K562 (cell line): ENCODE data around the gene LUZP1. TPM values are rescaled to one million over a fixed set of nuclear protein-coding genes. Genes with fewer than 3 reads are reported as not detected.

Source experiments
- ATAC-seq: fragments of 200-7000 bp; cut with Tn5 transposase; 3 replicates; pipeline ENCODE4 v1.9.1; 2020; ENCODE audit warnings: moderate library complexity
- BruUV-seq: library from RNA; stranded (reverse); fragments of 400-500 nt; replicated peaks from 2 replicates; lab custom pipeline; 2021; lab: Mats Ljungman, UMichigan
- CTCF ChIA-PET: fragments of 300-600 bp; formaldehyde crosslinking; extraction: SDS; loops from one replicate; lab custom pipeline; 2021; ENCODE audit warnings: low intra/inter-chr PET ratio; lab: Yijun Ruan, JAX
- POLR2A ChIA-PET: fragments of 300-600, 350-650 bp; sonication (Branson Sonifier 250); formaldehyde crosslinking; extraction: SDS; loops from one replicate; lab custom pipeline; 2021; ENCODE audit warnings: antibody characterized with exemption, inconsistent platforms; lab: Yijun Ruan, JAX
- DNase-seq, 4 experiments: peaks; one replicate each; pipeline versions ENCODE4 v3.0.0 to v3.0.0-alpha.2; 2011 to 2018; ENCODE audit warnings: low spot score in 3 of 4, mixed read lengths in 3 of 4; ENCODE audit errors: extremely low read depth in 1 of 4
- FAIRE-seq: peaks from 2 replicates; lab custom pipeline; 2011; peaks lifted over from hg19 to GRCh38; lab: Jason Lieb, UNC
- H2AFZ ChIP-seq: 2 replicates; pipeline ENCODE4 v1.6.0; 2011; ENCODE audit warnings: low read depth, low read length, control low read depth, inconsistent platforms
- H3K27ac ChIP-seq: fragments of 200-600 bp; 3 replicates; pipeline ENCODE4 v1.8.0; 2011; ENCODE audit warnings: low read depth, mild to moderate bottlenecking, control low read depth, inconsistent platforms, low read length, moderate library complexity, mixed read lengths; ENCODE audit errors: extremely low read depth
- H3K27me3 ChIP-seq, 2 experiments: fragments of 300-600 bp in 1 of 2; 2 replicates in 1 of 2; 3 replicates in 1 of 2; pipeline versions ENCODE4 v1.6.0 to v1.8.0; 2011; ENCODE audit warnings: inconsistent platforms in 2 of 2, low read length in 2 of 2, mild to moderate bottlenecking in 1 of 2, mixed read lengths in 1 of 2, moderate library complexity in 1 of 2; ENCODE audit not compliant: control insufficient read depth in 2 of 2, insufficient read depth in 2 of 2
- H3K36me3 ChIP-seq: fragments of 300-600 bp; 3 replicates; pipeline ENCODE4 v1.8.0; 2011; ENCODE audit warnings: mild to moderate bottlenecking, low read length, inconsistent platforms; ENCODE audit not compliant: control insufficient read depth, insufficient read depth
- H3K4me1 ChIP-seq, 2 experiments: fragments of 200-600 bp in 1 of 2; replicated peaks in 1 of 2; 2 replicates in 1 of 2; 3 replicates in 1 of 2; pipeline versions ENCODE4 v1.5.1 to v1.8.0; 2011; ENCODE audit warnings: inconsistent platforms in 2 of 2, low read length in 2 of 2, mild to moderate bottlenecking in 1 of 2, mixed read lengths in 1 of 2, moderate library complexity in 1 of 2; ENCODE audit not compliant: control insufficient read depth in 2 of 2, insufficient read depth in 2 of 2
- H3K4me2 ChIP-seq: 2 replicates; pipeline ENCODE4 v1.6.1; 2011; ENCODE audit warnings: low read length, control low read depth, inconsistent platforms, mixed read lengths; ENCODE audit not compliant: insufficient read depth
- H3K4me3 ChIP-seq: fragments of 200-600 bp; sonication (generic), shearing (Covaris generic); 2 replicates; pipeline ENCODE4 v1.5.1; 2016; ENCODE audit warnings: control low read depth, inconsistent platforms
- H3K79me2 ChIP-seq: fragments of 200-600 bp; 3 replicates; pipeline ENCODE4 v1.8.0; 2011; ENCODE audit warnings: low read length, inconsistent platforms; ENCODE audit not compliant: control insufficient read depth, insufficient read depth
- H3K9ac ChIP-seq, 2 experiments: 2 replicates each; pipeline versions ENCODE4 v1.6.0 to v1.6.1; 2011; ENCODE audit warnings: low read depth in 2 of 2, low read length in 2 of 2, control low read depth in 1 of 2, inconsistent platforms in 1 of 2, mild to moderate bottlenecking in 1 of 2, mixed read lengths in 1 of 2; ENCODE audit not compliant: insufficient read depth in 1 of 2
- H3K9me1 ChIP-seq: one replicate; pipeline ENCODE4 v1.6.0; 2011; ENCODE audit warnings: inconsistent platforms, mild to moderate bottlenecking, low read length, moderate library complexity; ENCODE audit not compliant: control insufficient read depth, insufficient read depth
- H3K9me3 ChIP-seq: replicated peaks from 2 replicates; pipeline ENCODE4 v1.5.1; 2011; ENCODE audit warnings: low read depth, low read length, inconsistent platforms; ENCODE audit not compliant: control insufficient read depth, insufficient read depth
- H4K20me1 ChIP-seq: replicated peaks from 2 replicates; pipeline ENCODE4 v1.6.1; 2011; ENCODE audit warnings: low read length, inconsistent platforms, mixed read lengths; ENCODE audit not compliant: control insufficient read depth, insufficient read depth
- SPI1 ChIP-seq: IDR thresholded peaks from 2 replicates; pipeline ENCODE4 v1.6.1; 2011; ENCODE audit warnings: low read depth, low read length, control low read depth, borderline replicate concordance
- WGBS: fragments of 100-300 bp; shearing (Covaris generic); methylation state at CpG from one replicate; pipeline ENCODE4 v1.1.6; 2016; ENCODE audit warnings: low coverage, mixed read lengths; ENCODE audit not compliant: insufficient coverage; ENCODE audit errors: missing lambda C conversion rate; 5-methylcytosine and 5-hydroxymethylcytosine counted together
- in situ Hi-C: fragments of 300-500 bp; cut with MboI; formaldehyde crosslinking; loops from 4 replicates; pipeline ENCODE4 v1.15.0; 2018; ENCODE audit warnings: inconsistent platforms, mixed read lengths
- intact Hi-C: fragments of 100-400 bp; cut with micrococcal nuclease; formaldehyde crosslinking; loops from 2 replicates; pipeline ENCODE4 v1.14.2; 2022
- polyA plus RNA-seq, 8 experiments: library from polyadenylated mRNA; depleted of rRNA in 4 of 8; stranded (reverse) in 5 of 8; unstranded in 3 of 8; fragments of >200 nt; fragmentation: Nextera tagmentation in 2 of 8; fragmentation: Illumina TruSeq in 1 of 8; extraction: Ambion mirVana in 2 of 8; extraction: Trizol in 1 of 8; gene quantifications; 2 replicates each; pipeline versions ENCODE4 v1.2.1 to v1.2.3, GENCODE V29; 2011 to 2014; ENCODE audit warnings: inconsistent platforms in 1 of 8, missing spikeins in 1 of 8
- total RNA-seq, 7 experiments: library from RNA; depleted of rRNA in 6 of 7; stranded (reverse); fragments of >200 nt in 6 of 7; fragmentation: Illumina TruSeq in 2 of 7; extraction: Trizol in 2 of 7; gene quantifications; 2 replicates each; pipeline versions ENCODE4 v1.2.1 to v1.2.3, GENCODE V29; 2011 to 2021; ENCODE audit warnings: low replicate concordance in 1 of 7
- TF ChIP-seq, protein P1 (sequence below): fragments of 250-450 bp; sonication (Bioruptor Pico); IDR thresholded peaks from 2 replicates; pipeline ENCODE4 v1.5.0; 2021
- TF ChIP-seq, protein P2 (sequence below): fragments of 450-650 bp; IDR thresholded peaks from 2 replicates; pipeline ENCODE4 v1.6.1; 2018; ENCODE audit not compliant: partially characterized antibody

LUZP1 gene
- total and polyA plus RNA-seq, 9 of the 15 experiments (the other 6 are each of a cell fraction or from before 2014, with no cell fraction given): 6.5 to 19.1 (median 12.4) TPM

DNA sequence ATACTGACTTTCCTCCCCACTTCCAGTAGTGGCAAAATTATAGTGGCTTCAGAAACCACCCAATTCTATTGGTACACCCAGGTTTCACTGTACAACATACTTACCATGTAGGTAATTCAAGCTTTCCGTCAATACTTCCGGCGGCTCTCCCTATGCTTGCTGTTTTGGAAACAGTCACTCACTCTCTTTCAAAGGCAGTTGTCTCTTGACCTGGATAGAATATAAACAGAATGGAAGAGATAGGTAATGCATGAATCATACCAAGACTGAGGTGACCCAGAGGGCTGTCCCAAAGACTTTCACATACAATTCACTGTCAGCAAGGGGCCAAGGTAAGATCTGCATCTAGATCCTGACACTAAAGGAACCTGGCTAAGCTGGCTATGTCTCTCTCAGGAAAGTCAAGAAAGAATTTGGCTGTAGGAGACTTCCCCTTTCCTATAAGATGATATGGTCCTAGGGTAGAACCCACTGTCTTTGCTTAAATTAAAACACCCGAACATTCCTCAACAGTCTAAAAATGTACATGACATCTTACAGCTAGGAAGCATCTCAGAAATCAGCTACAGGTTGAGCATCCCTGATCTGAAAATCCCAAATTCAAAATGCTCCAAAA, 59.6 kb downstream of the LUZP1 start:
- H3K4me2 ChIP-seq: no peak overlapping the region
- no peak overlapping the region for H3K9ac ChIP-seq
- H3K4me1 ChIP-seq: peaks cover 22 to 31% of the 10 kb centered on the region in 2 experiments
- H3K27ac ChIP-seq: no peak overlapping the region
- peaks cover 30% of the 10 kb centered on the region for H3K79me2 ChIP-seq
- ChIA-PET POLR2A (interaction anchor here (0.5 to 2.5 kb wide), 4 partner anchors 8 to 152 kb away, joined by 3 to 9 read pairs (median 4); no protein-coding TSS in a partner anchor), CTCF (no interaction called here)
- DNase-seq: no peak
- peaks cover 14% of the 10 kb centered on the region; the same call in 2 of the 3 replicates for H3K36me3 ChIP-seq
- no peak for FAIRE-seq
- intact Hi-C loops (no loop called here), in situ Hi-C loops (no loop called here)
- H3K9me1 ChIP-seq: no peaks in the 10 kb centered on the region
- ATAC-seq: no peak
- no peaks in the 10 kb centered on the region for H3K27me3 ChIP-seq
- H4K20me1 ChIP-seq: 0 out of 2 replicates have a peak, but pooled peaks cover 4% of the 10 kb centered on the region
- no peaks in the 10 kb centered on the region for H3K9me3 ChIP-seq
- no TSS peak for BruUV-seq
- H3K4me3 ChIP-seq: no peak overlapping the region
- 81% methylated on average over 4 of the region's 4 CpGs for WGBS
- no peak overlapping the region for H2AFZ ChIP-seq
- TF ChIP-seq SPI1: peak; percentile 67; the same call in 1 of the 2 replicates
- TF ChIP-seq, protein P1, sequence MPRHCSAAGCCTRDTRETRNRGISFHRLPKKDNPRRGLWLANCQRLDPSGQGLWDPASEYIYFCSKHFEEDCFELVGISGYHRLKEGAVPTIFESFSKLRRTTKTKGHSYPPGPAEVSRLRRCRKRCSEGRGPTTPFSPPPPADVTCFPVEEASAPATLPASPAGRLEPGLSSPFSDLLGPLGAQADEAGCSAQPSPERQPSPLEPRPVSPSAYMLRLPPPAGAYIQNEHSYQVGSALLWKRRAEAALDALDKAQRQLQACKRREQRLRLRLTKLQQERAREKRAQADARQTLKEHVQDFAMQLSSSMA (CRISPR knock-in tag): no peak
- TF ChIP-seq, protein P2, sequence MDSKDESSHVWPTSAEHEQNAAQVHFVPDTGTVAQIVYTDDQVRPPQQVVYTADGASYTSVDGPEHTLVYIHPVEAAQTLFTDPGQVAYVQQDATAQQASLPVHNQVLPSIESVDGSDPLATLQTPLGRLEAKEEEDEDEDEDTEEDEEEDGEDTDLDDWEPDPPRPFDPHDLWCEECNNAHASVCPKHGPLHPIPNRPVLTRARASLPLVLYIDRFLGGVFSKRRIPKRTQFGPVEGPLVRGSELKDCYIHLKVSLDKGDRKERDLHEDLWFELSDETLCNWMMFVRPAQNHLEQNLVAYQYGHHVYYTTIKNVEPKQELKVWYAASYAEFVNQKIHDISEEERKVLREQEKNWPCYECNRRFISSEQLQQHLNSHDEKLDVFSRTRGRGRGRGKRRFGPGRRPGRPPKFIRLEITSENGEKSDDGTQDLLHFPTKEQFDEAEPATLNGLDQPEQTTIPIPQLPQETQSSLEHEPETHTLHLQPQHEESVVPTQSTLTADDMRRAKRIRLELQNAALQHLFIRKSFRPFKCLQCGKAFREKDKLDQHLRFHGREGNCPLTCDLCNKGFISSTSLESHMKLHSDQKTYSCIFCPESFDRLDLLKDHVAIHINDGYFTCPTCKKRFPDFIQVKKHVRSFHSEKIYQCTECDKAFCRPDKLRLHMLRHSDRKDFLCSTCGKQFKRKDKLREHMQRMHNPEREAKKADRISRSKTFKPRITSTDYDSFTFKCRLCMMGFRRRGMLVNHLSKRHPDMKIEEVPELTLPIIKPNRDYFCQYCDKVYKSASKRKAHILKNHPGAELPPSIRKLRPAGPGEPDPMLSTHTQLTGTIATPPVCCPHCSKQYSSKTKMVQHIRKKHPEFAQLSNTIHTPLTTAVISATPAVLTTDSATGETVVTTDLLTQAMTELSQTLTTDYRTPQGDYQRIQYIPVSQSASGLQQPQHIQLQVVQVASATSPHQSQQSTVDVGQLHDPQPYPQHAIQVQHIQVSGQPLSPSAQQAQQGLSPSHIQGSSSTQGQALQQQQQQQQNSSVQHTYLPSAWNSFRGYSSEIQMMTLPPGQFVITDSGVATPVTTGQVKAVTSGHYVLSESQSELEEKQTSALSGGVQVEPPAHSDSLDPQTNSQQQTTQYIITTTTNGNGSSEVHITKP: peak; percentile 15
